HCT116 (cell line): ENCODE measurements around the gene PCCA. TPM values are rescaled to one million over a fixed set of nuclear protein-coding genes. Genes with fewer than 3 reads are reported as not detected.

ENCODE experiments used
- ATAC-seq: fragments of 200-7000 bp; cut with Tn5 transposase; 2 replicates; pipeline ENCODE4 v1.9.1; 2020; ENCODE audit warnings: mild to moderate bottlenecking, moderate library complexity
- BruUV-seq: library from RNA; stranded (reverse); fragments of 400-500 nt; replicated peaks from 2 replicates; lab custom pipeline; 2021; lab: Mats Ljungman, UMichigan
- CTCF ChIA-PET: fragments of 300-600 bp; sonication (Branson Sonifier 250); formaldehyde crosslinking; loops from one replicate; lab custom pipeline; 2021; ENCODE audit warnings: antibody characterized with exemption; lab: Charles Lee
- POLR2A ChIA-PET: fragments of 300-600, 350-600 bp; sonication (Branson Sonifier 250); formaldehyde crosslinking; loops from one replicate; lab custom pipeline; 2021; ENCODE audit warnings: antibody characterized with exemption; lab: Charles Lee
- RAD21 ChIA-PET, 2 experiments: fragments of 300-600 bp; sonication (Branson Sonifier 250); formaldehyde crosslinking; loops; one replicate each; lab custom pipeline; 2023; ENCODE audit warnings: low total read pairs in 2 of 2; ENCODE audit not compliant: uncharacterized antibody in 2 of 2, unreplicated experiment in 2 of 2, low non-redundant PET in 1 of 2; lab: Charles Lee
- DNase-seq: peaks from one replicate; pipeline ENCODE4 v3.0.0-alpha.2; 2010; ENCODE audit warnings: low read depth, low spot score
- H2AFZ ChIP-seq: fragments of 200-600 bp; shearing (Covaris generic), sonication (generic); 2 replicates; pipeline ENCODE4 v1.6.1; 2017; ENCODE audit warnings: low read depth, mixed run types, mixed read lengths, antibody characterized with exemption, low read length; ENCODE audit not compliant: poor library complexity, severe bottlenecking
- H3K27ac ChIP-seq: 2 replicates; pipeline ENCODE4 v1.5.1; 2012; ENCODE audit warnings: low read depth, low read length
- H3K27me3 ChIP-seq: fragments of 200-600 bp; sonication (generic); 2 replicates; pipeline ENCODE4 v1.6.1; 2016; ENCODE audit warnings: mixed run types, low read length, mixed read lengths; ENCODE audit not compliant: insufficient read depth
- H3K36me3 ChIP-seq, 2 experiments: fragments of 200-500 bp in 1 of 2; fragments of 200-600 bp in 1 of 2; sonication (Bioruptor generic) in 1 of 2; sonication (generic) in 1 of 2; 2 replicates each; pipeline versions ENCODE4 v1.5.1 to v1.6.1; 2014 to 2016; ENCODE audit warnings: low read length in 2 of 2, inconsistent platforms in 1 of 2, mixed read lengths in 1 of 2, mixed run types in 1 of 2; ENCODE audit not compliant: insufficient read depth in 2 of 2, control insufficient read depth in 1 of 2
- H3K4me1 ChIP-seq, 2 experiments: fragments of 200-600 bp in 1 of 2; sonication (generic) in 1 of 2; 2 replicates each; pipeline versions ENCODE4 v1.5.1 to v1.6.1; 2012 to 2017; ENCODE audit warnings: low read length in 2 of 2, inconsistent platforms in 1 of 2, mild to moderate bottlenecking in 1 of 2, mixed read lengths in 1 of 2, mixed run types in 1 of 2, moderate library complexity in 1 of 2; ENCODE audit not compliant: insufficient read depth in 2 of 2, control insufficient read depth in 1 of 2
- H3K4me2 ChIP-seq: fragments of 200-600 bp; sonication (generic); 2 replicates; pipeline ENCODE4 v1.6.1; 2017; ENCODE audit warnings: mixed run types, low read length, mixed read lengths
- H3K4me3 ChIP-seq, 2 experiments: fragments of 200-600 bp in 1 of 2; sonication (generic) in 1 of 2; replicated peaks in 1 of 2; 2 replicates each; pipeline ENCODE4 v1.5.1; 2011 to 2016; ENCODE audit warnings: low read length in 2 of 2, control low read depth in 1 of 2, low read depth in 1 of 2, mild to moderate bottlenecking in 1 of 2, mixed read lengths in 1 of 2, mixed run types in 1 of 2
- H3K79me2 ChIP-seq: fragments of 200-600 bp; sonication (generic); 2 replicates; pipeline ENCODE4 v1.6.1; 2017; ENCODE audit warnings: mild to moderate bottlenecking, mixed run types, low read length, moderate library complexity, mixed read lengths; ENCODE audit not compliant: insufficient read depth
- H3K9ac ChIP-seq: fragments of 200-600 bp; sonication (generic); 2 replicates; pipeline ENCODE4 v1.6.1; 2016; ENCODE audit warnings: low read length, mixed read lengths
- H3K9me2 ChIP-seq: fragments of 200-600 bp; sonication (generic), shearing (Covaris generic); 2 replicates; pipeline ENCODE4 v1.6.1; 2017; ENCODE audit warnings: mixed run types, mild to moderate bottlenecking, moderate library complexity; ENCODE audit not compliant: insufficient read depth
- H3K9me3 ChIP-seq, 2 experiments: fragments of 200-500 bp in 1 of 2; fragments of 200-600 bp in 1 of 2; sonication (Bioruptor generic) in 1 of 2; sonication (generic) in 1 of 2; 2 replicates each; pipeline ENCODE4 v1.6.1; 2014 to 2017; ENCODE audit warnings: low read length in 2 of 2, mixed read lengths in 2 of 2, inconsistent platforms in 1 of 2, low read depth in 1 of 2, mild to moderate bottlenecking in 1 of 2, mixed run types in 1 of 2, moderate library complexity in 1 of 2; ENCODE audit not compliant: control insufficient read depth in 1 of 2, insufficient read depth in 1 of 2
- H4K20me1 ChIP-seq: fragments of 200-600 bp; sonication (generic), shearing (Covaris generic); 2 replicates; pipeline ENCODE4 v1.6.1; 2017; ENCODE audit warnings: mixed run types, mild to moderate bottlenecking, moderate library complexity; ENCODE audit not compliant: insufficient read depth
- POLR2A ChIP-seq: IDR thresholded peaks from 2 replicates; pipeline ENCODE4 v1.7.0; 2011; ENCODE audit warnings: borderline replicate concordance; ENCODE audit not compliant: insufficient read depth, insufficient read length; ENCODE audit errors: extremely low read depth
- RAD21 ChIP-seq: IDR thresholded peaks from 2 replicates; pipeline ENCODE4 v1.6.1; 2012; ENCODE audit warnings: low read depth, mild to moderate bottlenecking
- REST ChIP-seq: IDR thresholded peaks from 2 replicates; pipeline ENCODE4 v1.6.1; 2012; ENCODE audit warnings: low read depth
- SIN3A ChIP-seq: IDR thresholded peaks from 2 replicates; pipeline ENCODE4 v1.6.1; 2012; ENCODE audit warnings: low read depth
- TCF7L2 ChIP-seq: IDR thresholded peaks from 2 replicates; pipeline ENCODE4 v1.7.0; 2011; ENCODE audit warnings: borderline replicate concordance, inconsistent platforms; ENCODE audit not compliant: insufficient read depth, insufficient read length; ENCODE audit errors: extremely low read depth
- ZFX ChIP-seq: fragments of 450-650 bp; IDR thresholded peaks from 2 replicates; pipeline ENCODE4 v1.6.1; 2017
- intact Hi-C: fragments of 100-400 bp; cut with micrococcal nuclease; formaldehyde crosslinking; loops from 2 replicates; pipeline ENCODE4 v1.10.0; 2022
- total RNA-seq: library from RNA; stranded (reverse); gene quantifications from one replicate; pipeline ENCODE4 v1.2.1, GENCODE V29; 2021; ENCODE audit not compliant: unreplicated experiment
- TF ChIP-seq, protein P1 (sequence below): IDR thresholded peaks from 2 replicates; pipeline ENCODE4 v1.6.1; 2011; ENCODE audit warnings: mild to moderate bottlenecking, low read length, moderate library complexity; ENCODE audit not compliant: insufficient replicate concordance; ENCODE audit errors: extremely low read depth

The PCCA gene
- total RNA-seq, 1 experiment from 2014 or later = 23.0 TPM

- TF ChIP-seq REST = no peak
These were observed 430.7 kb downstream of the PCCA start (continued) for GRCh38 chr13:100519626-100520025.

GRCh38 chr13:100520936-100521850 is 432.3 kb downstream of the PCCA start:
- no peak overlapping the region for H3K27ac ChIP-seq
- no peak for DNase-seq
- POLR2A ChIA-PET = no interaction called here
- no peaks in the 10 kb centered on the region for H3K9me2 ChIP-seq
- intact Hi-C loops = no loop called here
- no peak overlapping the region for H3K4me3 ChIP-seq
- H3K27me3 ChIP-seq = no peaks in the 10 kb centered on the region
- H2AFZ ChIP-seq = no peak overlapping the region
- H3K79me2 ChIP-seq = no peaks in the 10 kb centered on the region
- no peak overlapping the region for H3K9ac ChIP-seq
- H3K9me3 ChIP-seq = no peaks in the 10 kb centered on the region
- ATAC-seq = no peak
- TF ChIP-seq, protein P1, sequence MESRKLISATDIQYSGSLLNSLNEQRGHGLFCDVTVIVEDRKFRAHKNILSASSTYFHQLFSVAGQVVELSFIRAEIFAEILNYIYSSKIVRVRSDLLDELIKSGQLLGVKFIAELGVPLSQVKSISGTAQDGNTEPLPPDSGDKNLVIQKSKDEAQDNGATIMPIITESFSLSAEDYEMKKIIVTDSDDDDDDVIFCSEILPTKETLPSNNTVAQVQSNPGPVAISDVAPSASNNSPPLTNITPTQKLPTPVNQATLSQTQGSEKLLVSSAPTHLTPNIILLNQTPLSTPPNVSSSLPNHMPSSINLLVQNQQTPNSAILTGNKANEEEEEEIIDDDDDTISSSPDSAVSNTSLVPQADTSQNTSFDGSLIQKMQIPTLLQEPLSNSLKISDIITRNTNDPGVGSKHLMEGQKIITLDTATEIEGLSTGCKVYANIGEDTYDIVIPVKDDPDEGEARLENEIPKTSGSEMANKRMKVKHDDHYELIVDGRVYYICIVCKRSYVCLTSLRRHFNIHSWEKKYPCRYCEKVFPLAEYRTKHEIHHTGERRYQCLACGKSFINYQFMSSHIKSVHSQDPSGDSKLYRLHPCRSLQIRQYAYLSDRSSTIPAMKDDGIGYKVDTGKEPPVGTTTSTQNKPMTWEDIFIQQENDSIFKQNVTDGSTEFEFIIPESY = no peak
- no peak for TF ChIP-seq ZFX
- TF ChIP-seq RAD21 = no peak
- no peak for TF ChIP-seq TCF7L2
- no peak for TF ChIP-seq POLR2A
- no peak for TF ChIP-seq REST
- no peak for TF ChIP-seq SIN3A
- RAD21 ChIA-PET = no interaction called here
- H3K4me2 ChIP-seq = no peak overlapping the region
- CTCF ChIA-PET = no interaction called here
- H3K4me1 ChIP-seq = no peaks in the 10 kb centered on the region; a peak in 1 of 4 replicates
- H3K36me3 ChIP-seq = no peaks in the 10 kb centered on the region
- BruUV-seq = no TSS peak
- H4K20me1 ChIP-seq = no peaks in the 10 kb centered on the region
